Measurements from ENCODE around the gene DAPL1.

- TF ChIP-seq CTCF (IDR thresholded peaks at IDR 0.05) (no peak), POLR2A (IDR thresholded peaks at IDR 0.05) (no peak)
These were observed 11.2 kb upstream of the DAPL1 start for GRCh38 chr2:158783923-158784322.
